CD14-positive monocyte (primary cell): ENCODE data around the gene ULK4. TPM values are rescaled to one million over a fixed set of nuclear protein-coding genes. Genes with fewer than 3 reads are reported as not detected.

Experiments used
- DNase-seq, 3 donors: peaks; one replicate each; pipeline ENCODE4 v3.0.0-alpha.2; 2011 to 2022
- H2AFZ ChIP-seq: 2 replicates; pipeline ENCODE4 v1.6.0; 2012; ENCODE audit warnings: mild to moderate bottlenecking, low read depth, low read length, inconsistent platforms; ENCODE audit not compliant: insufficient read depth, poor library complexity, severe bottlenecking
- H3K27ac ChIP-seq, 2 donors: 1 replicate in 1 of 2; 2 replicates in 1 of 2; pipeline ENCODE4 v1.5.1; 2012 to 2013; ENCODE audit warnings: low read length in 2 of 2, control low read depth in 1 of 2, inconsistent platforms in 1 of 2, low read depth in 1 of 2, mild to moderate bottlenecking in 1 of 2
- H3K27me3 ChIP-seq, 2 donors: one replicate each; pipeline versions ENCODE4 v1.6.0 to v1.6.1; 2011 to 2013; ENCODE audit warnings: low read length in 2 of 2; ENCODE audit not compliant: control insufficient read depth in 2 of 2, insufficient read depth in 2 of 2
- H3K36me3 ChIP-seq, 2 donors: replicated peaks in 1 of 2; 1 replicate in 1 of 2; 2 replicates in 1 of 2; pipeline versions ENCODE4 v1.5.1 to v1.6.1; 2012 to 2013; ENCODE audit warnings: low read length in 2 of 2, control low read depth in 1 of 2, inconsistent platforms in 1 of 2, mild to moderate bottlenecking in 1 of 2; ENCODE audit not compliant: insufficient read depth in 2 of 2, control insufficient read depth in 1 of 2
- H3K4me1 ChIP-seq, 2 donors: 1 replicate in 1 of 2; 2 replicates in 1 of 2; pipeline versions ENCODE4 v1.5.1 to v1.6.1; 2012 to 2013; ENCODE audit warnings: low read length in 2 of 2, control low read depth in 1 of 2, inconsistent platforms in 1 of 2, mild to moderate bottlenecking in 1 of 2, moderate library complexity in 1 of 2; ENCODE audit not compliant: insufficient read depth in 2 of 2, control insufficient read depth in 1 of 2
- H3K4me2 ChIP-seq: replicated peaks from 2 replicates; pipeline ENCODE3; 2012; ENCODE audit warnings: low read length, moderate library complexity, mild to moderate bottlenecking; ENCODE audit not compliant: poor library complexity, severe bottlenecking; ENCODE audit errors: extremely low read depth
- H3K4me3 ChIP-seq, 3 experiments: fragments of 200-600 bp in 1 of 3; sonication (generic) in 1 of 3; replicated peaks in 1 of 3; 1 replicate in 2 of 3; 2 replicates in 1 of 3; pipeline ENCODE4 v1.5.1; 2011 to 2013; ENCODE audit warnings: low read length in 3 of 3, mild to moderate bottlenecking in 3 of 3, control low read depth in 2 of 3, low read depth in 2 of 3, inconsistent platforms in 1 of 3, moderate library complexity in 1 of 3
- H3K79me2 ChIP-seq: 2 replicates; pipeline ENCODE4 v1.6.0; 2012; ENCODE audit warnings: mild to moderate bottlenecking, control low read depth, inconsistent platforms, low read length, moderate library complexity; ENCODE audit not compliant: insufficient read depth
- H3K9ac ChIP-seq: 2 replicates; pipeline ENCODE4 v1.6.0; 2017; ENCODE audit warnings: low read length, mild to moderate bottlenecking; ENCODE audit not compliant: insufficient read depth, poor library complexity, severe bottlenecking
- H3K9me3 ChIP-seq, 2 donors: replicated peaks in 1 of 2; 1 replicate in 1 of 2; 2 replicates in 1 of 2; pipeline versions ENCODE4 v1.5.1 to v1.6.1; 2012 to 2013; ENCODE audit warnings: low read length in 2 of 2, control low read depth in 1 of 2; ENCODE audit not compliant: control insufficient read depth in 1 of 2, insufficient read depth in 1 of 2
- H4K20me1 ChIP-seq: 2 replicates; pipeline ENCODE4 v1.6.0; 2012; ENCODE audit warnings: mild to moderate bottlenecking, low read length, control low read depth, moderate library complexity; ENCODE audit not compliant: insufficient read depth
- H3K27ac Mint-ChIP-seq, 7 donors: one replicate each; pipeline ENCODE4 v1.8.0; 2020; ENCODE audit warnings: mild to moderate bottlenecking in 7 of 7, mixed read lengths in 7 of 7, moderate library complexity in 6 of 7, inconsistent platforms in 2 of 7
- H3K27me3 Mint-ChIP-seq, 3 donors: one replicate each; pipeline ENCODE4 v1.8.0; 2021 to 2022; ENCODE audit warnings: low read depth in 3 of 3, mild to moderate bottlenecking in 3 of 3, mixed read lengths in 3 of 3, moderate library complexity in 3 of 3, inconsistent platforms in 1 of 3
- H3K36me3 Mint-ChIP-seq, 2 donors: one replicate each; pipeline ENCODE4 v1.8.0; 2020; ENCODE audit warnings: mixed read lengths in 2 of 2, inconsistent platforms in 1 of 2, mild to moderate bottlenecking in 1 of 2
- H3K4me1 Mint-ChIP-seq: one replicate; pipeline ENCODE4 v1.8.0; 2020; ENCODE audit warnings: mild to moderate bottlenecking, mixed read lengths
- H3K4me3 Mint-ChIP-seq, 2 donors: one replicate each; pipeline ENCODE4 v1.8.0; 2020; ENCODE audit warnings: mild to moderate bottlenecking in 2 of 2, mixed read lengths in 2 of 2, moderate library complexity in 1 of 2
- H3K9me3 Mint-ChIP-seq, 7 donors: one replicate each; pipeline ENCODE4 v1.8.0; 2020 to 2022; ENCODE audit warnings: mixed read lengths in 7 of 7, mild to moderate bottlenecking in 6 of 7, moderate library complexity in 6 of 7, inconsistent platforms in 2 of 7
- CTCF ChIP-seq: fragments of 200-600 bp; IDR thresholded peaks from one replicate; pipeline ENCODE4 v1.8.0; 2022; ENCODE audit warnings: antibody characterized with exemption, mild to moderate bottlenecking
- WGBS: methylation state at CpG from one replicate; pipeline ENCODE4 v1.1.5; 2013; ENCODE audit warnings: missing lambda C conversion rate; ENCODE audit not compliant: insufficient coverage; 5-methylcytosine and 5-hydroxymethylcytosine counted together
- intact Hi-C, 2 donors: fragments of 100-400 bp; cut with micrococcal nuclease; formaldehyde crosslinking; loops; one replicate each; pipeline versions ENCODE4 v1.15.0 to v1.15.1; 2023
- polyA plus RNA-seq, 3 donors: library from polyadenylated mRNA; depleted of rRNA in 1 of 3; unstranded in 2 of 3; stranded (reverse) in 1 of 3; fragments of 300-500 nt in 2 of 3; fragments of >200 nt in 1 of 3; fragmentation: Illumina TruSeq in 2 of 3; gene quantifications; 1 replicate in 2 of 3; 2 replicates in 1 of 3; pipeline ENCODE4 v1.2.3, GENCODE V29; 2012 to 2021

Gene ULK4
- polyA plus RNA-seq, 3 donors, result 6.7 to 14.0 (median 11.8) TPM

GRCh38 chr3:41365973-41366372 lies 595.9 kb downstream of the ULK4 start:
- H3K9ac ChIP-seq, result no peak overlapping the region
- no peaks in the 10 kb centered on the region for H3K79me2 ChIP-seq
- no peak overlapping the region for H2AFZ ChIP-seq
- peaks cover 0 to 3% (median 2%) of the 10 kb centered on the region in 7 donors for H3K9me3 Mint-ChIP-seq
- no peak overlapping the region for H3K27ac Mint-ChIP-seq
- H3K4me3 Mint-ChIP-seq, result no peak overlapping the region
- H3K27me3 Mint-ChIP-seq, result no peaks in the 10 kb centered on the region
- H4K20me1 ChIP-seq, result no peaks in the 10 kb centered on the region
- TF ChIP-seq CTCF, result no peak
- intact Hi-C loops, result no loop called here
- WGBS, result 100% methylated on average over 1 of the region's 1 CpG
- H3K27ac ChIP-seq, result no peak overlapping the region
- no peaks in the 10 kb centered on the region for H3K36me3 Mint-ChIP-seq
- no peak for DNase-seq
- no peaks in the 10 kb centered on the region for H3K36me3 ChIP-seq
- H3K4me3 ChIP-seq, result no peak overlapping the region
- no peaks in the 10 kb centered on the region for H3K9me3 ChIP-seq
- no peaks in the 10 kb centered on the region for H3K4me1 ChIP-seq
- H3K4me2 ChIP-seq, result no peak overlapping the region
- no peaks in the 10 kb centered on the region for H3K27me3 ChIP-seq
- no peaks in the 10 kb centered on the region for H3K4me1 Mint-ChIP-seq

GRCh38 chr3:41364736-41365135 lies 597.2 kb downstream of the ULK4 start:
- peaks cover 0 to 3% (median 0%) of the 10 kb centered on the region in 7 donors for H3K9me3 Mint-ChIP-seq
- no peaks in the 10 kb centered on the region for H3K4me1 Mint-ChIP-seq
- DNase-seq, result no peak
- no peaks in the 10 kb centered on the region for H3K27me3 Mint-ChIP-seq
- H3K36me3 Mint-ChIP-seq, result no peaks in the 10 kb centered on the region
- no peak overlapping the region for H3K27ac Mint-ChIP-seq
- Histone ChIP-seq H3K36me3 (no peaks in the 10 kb centered on the region), H3K4me1 (no peaks in the 10 kb centered on the region), H3K9ac (no peak overlapping the region), H2AFZ (no peak overlapping the region), H3K4me3 (no peak overlapping the region), H3K79me2 (no peaks in the 10 kb centered on the region), H3K4me2 (no peak overlapping the region), H3K27ac (no peak overlapping the region), H4K20me1 (no peaks in the 10 kb centered on the region), H3K27me3 (no peaks in the 10 kb centered on the region), H3K9me3 (no peaks in the 10 kb centered on the region)
- WGBS, result no CpG with 5 or more reads among the region's 2 CpGs
- TF ChIP-seq CTCF, result no peak
- no peak overlapping the region for H3K4me3 Mint-ChIP-seq
- intact Hi-C loops, result no loop called here
